HG03045 (cell line): ENCODE data around the gene ZDHHC14.
"Not testable (repeated sequence)": the region's sequence is repeated elsewhere in the genome, so short reads cannot be mapped to it uniquely, and the experiment has no call there.

ENCODE experiments used
- ATAC-seq: cut with Tn5 transposase; IDR thresholded peaks from one replicate; pipeline ENCODE4 v1.9.1; 2021; ENCODE audit warnings: mild to moderate bottlenecking, moderate library complexity; ENCODE audit not compliant: unreplicated experiment

The ZDHHC14 gene

GRCh38 chr6:157561929-157562810 lies 181.2 kb downstream of the ZDHHC14 start:
- peak; percentile 32 for ATAC-seq

- ATAC-seq, result no peak
Observed at GRCh38 chr6:157562997-157563396, 182.0 kb downstream of the ZDHHC14 start.

- peak; percentile 75 for ATAC-seq
Observed at GRCh38 chr6:157563611-157564284, 182.8 kb downstream of the ZDHHC14 start.

- ATAC-seq, result no peak
Observed at GRCh38 chr6:157568702-157569101, 187.7 kb downstream of the ZDHHC14 start.

GRCh38 chr6:157569543-157569942 lies 188.6 kb downstream of the ZDHHC14 start:
- no peak for ATAC-seq

GRCh38 chr6:157570104-157570503 lies 189.1 kb downstream of the ZDHHC14 start:
- ATAC-seq, result no peak

GRCh38 chr6:157570752-157571151 lies 189.8 kb downstream of the ZDHHC14 start:
- ATAC-seq, result no peak

GRCh38 chr6:157571269-157571668 lies 190.3 kb downstream of the ZDHHC14 start:
- ATAC-seq, result peak; percentile 57

- no peak for ATAC-seq
Observed at GRCh38 chr6:157571950-157572349, 191.0 kb downstream of the ZDHHC14 start.

- no peak for ATAC-seq
Observed at GRCh38 chr6:157574851-157575424, 193.9 kb downstream of the ZDHHC14 start.

- ATAC-seq, result no peak
Observed at GRCh38 chr6:157575436-157576145, 194.6 kb downstream of the ZDHHC14 start.

GRCh38 chr6:157576991-157577390 lies 196.0 kb downstream of the ZDHHC14 start:
- ATAC-seq, result not testable (repeated sequence)

GRCh38 chr6:157578527-157578926 lies 197.5 kb downstream of the ZDHHC14 start:
- ATAC-seq, result not testable (repeated sequence)

- ATAC-seq, result no peak
Observed at GRCh38 chr6:157579467-157580031, 198.6 kb downstream of the ZDHHC14 start.

GRCh38 chr6:157584036-157584435 lies 203.0 kb downstream of the ZDHHC14 start:
- ATAC-seq, result no peak

GRCh38 chr6:157585274-157586087 lies 204.5 kb downstream of the ZDHHC14 start:
- no peak for ATAC-seq

GRCh38 chr6:157586088-157586414 lies 205.1 kb downstream of the ZDHHC14 start:
- no peak for ATAC-seq

GRCh38 chr6:157586476-157587126 lies 205.6 kb downstream of the ZDHHC14 start:
- ATAC-seq, result no peak

- no peak for ATAC-seq
Observed at GRCh38 chr6:157587127-157587926, 206.3 kb downstream of the ZDHHC14 start.
